SK-N-SH treated with all-trans-retinoic acid at 6 μM for 48 hours (cell line): Measurements from ENCODE around the gene AHSA1.

Experiments
- ATAC-seq: fragments of 200-7000 bp; cut with Tn5 transposase; 3 replicates; pipeline ENCODE4 v1.9.1; 2020; ENCODE audit warnings: mild to moderate bottlenecking, moderate library complexity
- ARNTL ChIP-seq: fragments of 450-650 bp; formaldehyde crosslinking; IDR thresholded peaks from 2 replicates; pipeline ENCODE4 v1.5.0; 2020; ENCODE audit warnings: low read depth, mild to moderate bottlenecking, moderate library complexity, borderline replicate concordance
- BACH2 ChIP-seq: fragments of 250-450 bp; sonication (Bioruptor Pico); IDR thresholded peaks from 2 replicates; pipeline ENCODE4 v1.9.0; 2021; ENCODE audit warnings: mild to moderate bottlenecking, borderline replicate concordance
- CREB5 ChIP-seq: fragments of 250-450 bp; sonication (Bioruptor Pico); IDR thresholded peaks from 2 replicates; pipeline ENCODE4 v1.5.1; 2020; ENCODE audit warnings: low read depth, mild to moderate bottlenecking, moderate library complexity
- CSDC2 ChIP-seq: fragments of 250-450 bp; sonication (Bioruptor Pico); IDR thresholded peaks from 2 replicates; pipeline ENCODE4 v1.5.0; 2020; ENCODE audit warnings: mild to moderate bottlenecking, moderate library complexity
- GLIS3 ChIP-seq: fragments of 250-450 bp; sonication (Bioruptor Pico); IDR thresholded peaks from 2 replicates; pipeline ENCODE4 v1.5.0; 2020; ENCODE audit warnings: mild to moderate bottlenecking, moderate library complexity
- ISL1 ChIP-seq: fragments of 250-450 bp; sonication (Bioruptor Pico); IDR thresholded peaks from 2 replicates; pipeline ENCODE4 v2.1.2; 2022; ENCODE audit warnings: mild to moderate bottlenecking, moderate library complexity
- OSR1 ChIP-seq: fragments of 250-450 bp; sonication (Bioruptor Pico); IDR thresholded peaks from 2 replicates; pipeline ENCODE4 v1.8.0; 2022; ENCODE audit warnings: moderate library complexity, mild to moderate bottlenecking, inconsistent platforms
- PATZ1 ChIP-seq: fragments of 250-450 bp; sonication (Bioruptor Pico); IDR thresholded peaks from 2 replicates; pipeline ENCODE4 v1.8.0; 2020; ENCODE audit warnings: mild to moderate bottlenecking, moderate library complexity, borderline replicate concordance
- POU6F1 ChIP-seq: fragments of 250-450 bp; sonication (Bioruptor Pico); IDR thresholded peaks from 2 replicates; pipeline ENCODE4 v1.8.0; 2021; ENCODE audit warnings: low read depth, mild to moderate bottlenecking, moderate library complexity, borderline replicate concordance
- PPARA ChIP-seq: fragments of 250-450 bp; sonication (Bioruptor Pico); IDR thresholded peaks from 2 replicates; pipeline ENCODE4 v1.5.0; 2020; ENCODE audit warnings: mild to moderate bottlenecking, borderline replicate concordance
- SNAI2 ChIP-seq: fragments of 250-450 bp; sonication (Bioruptor Pico); IDR thresholded peaks from 2 replicates; pipeline ENCODE4 v1.5.0; 2020; ENCODE audit warnings: mild to moderate bottlenecking, moderate library complexity
- TOX ChIP-seq: fragments of 250-450 bp; sonication (Bioruptor Pico); IDR thresholded peaks from 2 replicates; pipeline ENCODE4 v1.8.0; 2021; ENCODE audit warnings: mild to moderate bottlenecking, moderate library complexity, borderline replicate concordance
- ZC3H10 ChIP-seq: fragments of 250-450 bp; sonication (Bioruptor Pico); IDR thresholded peaks from 2 replicates; pipeline ENCODE4 v1.5.1; 2021; ENCODE audit warnings: mild to moderate bottlenecking, moderate library complexity
- ZFP30 ChIP-seq: fragments of 450-650 bp; formaldehyde crosslinking; IDR thresholded peaks from 2 replicates; pipeline ENCODE4 v1.5.0; 2022; ENCODE audit warnings: mild to moderate bottlenecking, moderate library complexity
- ZNF8 ChIP-seq: fragments of 450-650 bp; formaldehyde crosslinking; IDR thresholded peaks from 2 replicates; pipeline ENCODE4 v1.5.0; 2020; ENCODE audit warnings: mild to moderate bottlenecking, moderate library complexity
- TF ChIP-seq, protein P1 (sequence below): fragments of 250-450 bp; sonication (Bioruptor Pico); IDR thresholded peaks from 2 replicates; pipeline ENCODE4 v1.5.0; 2020; ENCODE audit warnings: mild to moderate bottlenecking, moderate library complexity
- TF ChIP-seq, protein P2 (sequence below): fragments of 250-450 bp; sonication (Bioruptor Pico); IDR thresholded peaks from 2 replicates; pipeline ENCODE4 v1.5.1; 2021; ENCODE audit warnings: mild to moderate bottlenecking, moderate library complexity

The AHSA1 gene

DNA sequence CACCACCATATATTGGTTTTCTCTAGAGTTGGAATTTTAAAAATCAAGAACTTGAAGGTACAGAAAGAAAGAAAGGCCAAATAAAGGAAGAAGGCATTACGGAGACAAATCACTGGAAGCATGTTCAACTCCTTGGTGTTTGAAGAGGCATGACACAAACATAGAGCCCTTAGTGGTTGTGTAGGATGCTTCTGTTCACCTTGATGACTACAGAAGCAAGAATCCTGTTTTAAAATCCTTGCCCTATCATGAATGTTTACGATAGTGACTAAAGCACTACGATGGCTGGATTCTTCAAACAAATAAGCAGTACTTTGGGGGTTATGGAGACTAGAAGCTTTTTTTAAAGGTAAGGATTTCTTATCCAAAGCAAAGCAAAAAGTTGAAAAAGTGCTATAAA, 51.0 kb downstream of the AHSA1 start (continued):
- TF ChIP-seq, protein P1, sequence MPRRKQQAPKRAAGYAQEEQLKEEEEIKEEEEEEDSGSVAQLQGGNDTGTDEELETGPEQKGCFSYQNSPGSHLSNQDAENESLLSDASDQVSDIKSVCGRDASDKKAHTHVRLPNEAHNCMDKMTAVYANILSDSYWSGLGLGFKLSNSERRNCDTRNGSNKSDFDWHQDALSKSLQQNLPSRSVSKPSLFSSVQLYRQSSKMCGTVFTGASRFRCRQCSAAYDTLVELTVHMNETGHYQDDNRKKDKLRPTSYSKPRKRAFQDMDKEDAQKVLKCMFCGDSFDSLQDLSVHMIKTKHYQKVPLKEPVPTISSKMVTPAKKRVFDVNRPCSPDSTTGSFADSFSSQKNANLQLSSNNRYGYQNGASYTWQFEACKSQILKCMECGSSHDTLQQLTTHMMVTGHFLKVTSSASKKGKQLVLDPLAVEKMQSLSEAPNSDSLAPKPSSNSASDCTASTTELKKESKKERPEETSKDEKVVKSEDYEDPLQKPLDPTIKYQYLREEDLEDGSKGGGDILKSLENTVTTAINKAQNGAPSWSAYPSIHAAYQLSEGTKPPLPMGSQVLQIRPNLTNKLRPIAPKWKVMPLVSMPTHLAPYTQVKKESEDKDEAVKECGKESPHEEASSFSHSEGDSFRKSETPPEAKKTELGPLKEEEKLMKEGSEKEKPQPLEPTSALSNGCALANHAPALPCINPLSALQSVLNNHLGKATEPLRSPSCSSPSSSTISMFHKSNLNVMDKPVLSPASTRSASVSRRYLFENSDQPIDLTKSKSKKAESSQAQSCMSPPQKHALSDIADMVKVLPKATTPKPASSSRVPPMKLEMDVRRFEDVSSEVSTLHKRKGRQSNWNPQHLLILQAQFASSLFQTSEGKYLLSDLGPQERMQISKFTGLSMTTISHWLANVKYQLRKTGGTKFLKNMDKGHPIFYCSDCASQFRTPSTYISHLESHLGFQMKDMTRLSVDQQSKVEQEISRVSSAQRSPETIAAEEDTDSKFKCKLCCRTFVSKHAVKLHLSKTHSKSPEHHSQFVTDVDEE, result no peak
- TF ChIP-seq SNAI2 (CRISPR knock-in tag), result no peak
- no peak for TF ChIP-seq ZC3H10 (CRISPR knock-in tag)
- no peak for TF ChIP-seq ZFP30 (CRISPR knock-in tag)
- no peak for TF ChIP-seq ZNF8

DNA sequence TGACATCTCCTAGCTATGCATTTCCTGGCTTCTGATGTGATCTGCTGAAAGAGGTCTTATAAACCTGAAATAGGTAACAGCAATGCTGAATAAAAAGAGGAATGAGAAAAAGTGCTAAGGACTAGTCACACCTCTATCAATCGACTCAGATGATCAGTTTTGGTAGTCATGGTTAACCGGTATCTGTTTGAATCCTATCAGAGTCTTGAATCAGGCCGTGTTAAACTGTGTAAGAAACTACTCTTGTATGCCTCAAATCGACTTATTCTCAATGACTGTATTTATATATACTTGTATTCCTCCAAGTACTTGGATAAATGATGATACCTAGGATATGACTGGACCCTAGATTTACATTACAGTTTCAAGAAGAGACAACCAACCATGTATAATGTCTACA, 51.5 kb downstream of the AHSA1 start:
- TF ChIP-seq ZNF8 (no peak), CSDC2 (CRISPR knock-in tag) (no peak), TOX (CRISPR knock-in tag) (no peak), ZC3H10 (CRISPR knock-in tag) (no peak)
- TF ChIP-seq, all 23 proteins: peak for 0
- ATAC-seq, result no peak

- ATAC-seq, result no peak
- TF ChIP-seq BACH2, result no peak
- TF ChIP-seq ISL1 (CRISPR knock-in tag), result no peak
- no peak for TF ChIP-seq CREB5 (CRISPR knock-in tag)
- TF ChIP-seq OSR1 (CRISPR knock-in tag), result no peak
- TF ChIP-seq POU6F1, result no peak
- TF ChIP-seq ZNF8, result no peak
- TF ChIP-seq, protein P2, sequence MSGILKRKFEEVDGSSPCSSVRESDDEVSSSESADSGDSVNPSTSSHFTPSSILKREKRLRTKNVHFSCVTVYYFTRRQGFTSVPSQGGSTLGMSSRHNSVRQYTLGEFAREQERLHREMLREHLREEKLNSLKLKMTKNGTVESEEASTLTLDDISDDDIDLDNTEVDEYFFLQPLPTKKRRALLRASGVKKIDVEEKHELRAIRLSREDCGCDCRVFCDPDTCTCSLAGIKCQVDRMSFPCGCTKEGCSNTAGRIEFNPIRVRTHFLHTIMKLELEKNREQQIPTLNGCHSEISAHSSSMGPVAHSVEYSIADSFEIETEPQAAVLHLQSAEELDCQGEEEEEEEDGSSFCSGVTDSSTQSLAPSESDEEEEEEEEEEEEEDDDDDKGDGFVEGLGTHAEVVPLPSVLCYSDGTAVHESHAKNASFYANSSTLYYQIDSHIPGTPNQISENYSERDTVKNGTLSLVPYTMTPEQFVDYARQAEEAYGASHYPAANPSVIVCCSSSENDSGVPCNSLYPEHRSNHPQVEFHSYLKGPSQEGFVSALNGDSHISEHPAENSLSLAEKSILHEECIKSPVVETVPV, result no peak
- TF ChIP-seq ARNTL (CRISPR knock-in tag), result no peak
- no peak for TF ChIP-seq TOX (CRISPR knock-in tag)
- TF ChIP-seq PPARA, result no peak
Observed at GRCh38 chr14:77511486-77512162, 53.7 kb downstream of the AHSA1 start.

GRCh38 chr14:77516126-77516525, 58.2 kb downstream of the AHSA1 start:
- TF ChIP-seq GLIS3 (no peak), PATZ1 (CRISPR knock-in tag) (no peak), ZFP30 (CRISPR knock-in tag) (no peak)
- ATAC-seq, result no peak
